ENCODE data around the gene RNASE13. TPM values are rescaled to one million over a fixed set of nuclear protein-coding genes. Genes with fewer than 3 reads are reported as not detected.
A peak's percentile ranks its signal among the peaks of the same experiment; 100 is the strongest.

Gene RNASE13
- polyA plus RNA-seq, 1 of the 3 experiments (the other 2 are of a cell fraction) = not detected

- DNase-seq = peak; percentile 67
- Histone ChIP-seq H3K79me2 (ENCODE audit: insufficient read depth) (peaks cover 39% of the 10 kb centered on the region), H3K4me2 (peak overlapping the region; percentile 95), H4K20me1 (ENCODE audit: insufficient read depth) (no peaks in the 10 kb centered on the region), H3K4me1 (ENCODE audit: control insufficient read depth in 1 of 2, insufficient read depth in 2 of 2, low read depth in 1 of 2, low read length in 1 of 2) (peaks cover 25 to 26% of the 10 kb centered on the region in 2 experiments), H3K4me3 (ENCODE audit: low read depth in 2 of 2, low read length in 1 of 2) (peak overlapping the region; percentile 81 to 89), H3K27ac (ENCODE audit: low read depth in 2 of 2, low read length in 1 of 2) (peak overlapping the region; percentile 98 to 99), H3F3A (replicated peaks; ENCODE audit: insufficient read depth) (peaks cover 31% of the 10 kb centered on the region), H2AFZ (ENCODE audit: low read depth) (peak overlapping the region; percentile 87), H3K9me2 (no peaks in the 10 kb centered on the region), H3K9me3 (no peaks in the 10 kb centered on the region), H3K27me3 (ENCODE audit: insufficient read depth) (no peaks in the 10 kb centered on the region), H3K36me3 (replicated peaks in 1 of 2; ENCODE audit: control insufficient read depth in 1 of 2, insufficient read depth in 2 of 2, low read length in 1 of 2) (peaks cover 7 to 13% of the 10 kb centered on the region in 2 experiments), H3K9ac (peak overlapping the region; percentile 93)
- WGBS (ENCODE audit: low lambda C conversion rate) = 43% methylated on average over 40 of the region's 45 CpGs
- POLR2A ChIA-PET = interaction anchor here (0.6 to 1.5 kb wide), 3 partner anchors 24 to 54 kb away, joined by 3 to 7 read pairs (median 3); no protein-coding TSS in a partner anchor
- peak; percentile 69 for TF ChIP-seq CTCF (IDR thresholded peaks at IDR 0.05)
- TF ChIP-seq POLR2AphosphoS5 (IDR thresholded peaks at IDR 0.05; ENCODE audit: low read depth, low read length) = no peak
- 0 out of 2 replicates have a peak, but pooled peaks have one; percentile 11 for TF ChIP-seq NRF1 (IDR thresholded peaks at IDR 0.05; ENCODE audit: low read depth, low read length)
- TF ChIP-seq TAF1 (IDR thresholded peaks at IDR 0.05; ENCODE audit: borderline replicate concordance, low read depth, low read length) = no peak
- peak; percentile 62 for TF ChIP-seq SMC3 (IDR thresholded peaks at IDR 0.05; ENCODE audit: low read depth, low read length)
- peak; percentile 74 for TF ChIP-seq RAD21 (IDR thresholded peaks at IDR 0.05; ENCODE audit: low read length)
- CTCF ChIA-PET = interaction anchor here (0.6 to 13.2 kb wide), 22 partner anchors 11 to 68 kb away, joined by 3 to 296 read pairs (median 6); partner anchors contain the start of genes TMEM253 and ZNF219
These were observed 34.1 kb upstream of the RNASE13 start for GRCh38 chr14:21068521-21069387.

GRCh38 chr14:21066882-21067502, 32.4 kb upstream of the RNASE13 start:
- POLR2A ChIA-PET = no interaction called here
- 72% methylated on average over 7 of the region's 7 CpGs for WGBS (ENCODE audit: low lambda C conversion rate)
- H3K27me3 ChIP-seq (ENCODE audit: insufficient read depth) = no peaks in the 10 kb centered on the region
- TF ChIP-seq CHD2 (IDR thresholded peaks at IDR 0.05; ENCODE audit: low read length, partially characterized antibody) (no peak), GABPA (IDR thresholded peaks at IDR 0.05; ENCODE audit: low read depth) (no peak), NFIC (IDR thresholded peaks at IDR 0.05; ENCODE audit: borderline replicate concordance) (no peak), TAF1 (IDR thresholded peaks at IDR 0.05; ENCODE audit: borderline replicate concordance, low read depth, low read length) (no peak), USF2 (IDR thresholded peaks at IDR 0.05; ENCODE audit: borderline replicate concordance, low read depth, low read length) (no peak), PBX3 (IDR thresholded peaks at IDR 0.05) (no peak), EZH2phosphoT487 (IDR thresholded peaks at IDR 0.05; ENCODE audit: borderline replicate concordance, low read depth) (no peak), FOSL2 (IDR thresholded peaks at IDR 0.05; ENCODE audit: borderline replicate concordance, low read depth) (no peak), SIN3A (IDR thresholded peaks at IDR 0.05; ENCODE audit: borderline replicate concordance, low read depth, low read length) (no peak), MXI1 (IDR thresholded peaks at IDR 0.05; ENCODE audit: low read depth, low read length) (no peak)
- TF ChIP-seq, protein P1, sequence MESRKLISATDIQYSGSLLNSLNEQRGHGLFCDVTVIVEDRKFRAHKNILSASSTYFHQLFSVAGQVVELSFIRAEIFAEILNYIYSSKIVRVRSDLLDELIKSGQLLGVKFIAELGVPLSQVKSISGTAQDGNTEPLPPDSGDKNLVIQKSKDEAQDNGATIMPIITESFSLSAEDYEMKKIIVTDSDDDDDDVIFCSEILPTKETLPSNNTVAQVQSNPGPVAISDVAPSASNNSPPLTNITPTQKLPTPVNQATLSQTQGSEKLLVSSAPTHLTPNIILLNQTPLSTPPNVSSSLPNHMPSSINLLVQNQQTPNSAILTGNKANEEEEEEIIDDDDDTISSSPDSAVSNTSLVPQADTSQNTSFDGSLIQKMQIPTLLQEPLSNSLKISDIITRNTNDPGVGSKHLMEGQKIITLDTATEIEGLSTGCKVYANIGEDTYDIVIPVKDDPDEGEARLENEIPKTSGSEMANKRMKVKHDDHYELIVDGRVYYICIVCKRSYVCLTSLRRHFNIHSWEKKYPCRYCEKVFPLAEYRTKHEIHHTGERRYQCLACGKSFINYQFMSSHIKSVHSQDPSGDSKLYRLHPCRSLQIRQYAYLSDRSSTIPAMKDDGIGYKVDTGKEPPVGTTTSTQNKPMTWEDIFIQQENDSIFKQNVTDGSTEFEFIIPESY (IDR thresholded peaks at IDR 0.05; ENCODE audit: borderline replicate concordance, low read depth) = no peak

More at GRCh38 chr14:21066882-21067502, 32.4 kb upstream of the RNASE13 start:
- H3K79me2 ChIP-seq (ENCODE audit: insufficient read depth) = peaks cover 21% of the 10 kb centered on the region; the same call in 1 of the 2 replicates
- H3K9me2 ChIP-seq = no peaks in the 10 kb centered on the region
- no peak overlapping the region for H2AFZ ChIP-seq (ENCODE audit: low read depth)
- no peak overlapping the region for H3K4me3 ChIP-seq (ENCODE audit: low read depth in 2 of 2, low read length in 1 of 2)
- no peak for DNase-seq
- H3F3A ChIP-seq (replicated peaks; ENCODE audit: insufficient read depth) = peaks cover 26% of the 10 kb centered on the region
- no peak overlapping the region for H3K4me2 ChIP-seq
- H3K9me3 ChIP-seq = no peaks in the 10 kb centered on the region
- H3K27ac ChIP-seq (ENCODE audit: low read depth in 2 of 2, low read length in 1 of 2) = no peak overlapping the region
- H3K4me1 ChIP-seq (ENCODE audit: control insufficient read depth in 1 of 2, insufficient read depth in 2 of 2, low read depth in 1 of 2, low read length in 1 of 2) = peaks cover 17 to 21% of the 10 kb centered on the region in 2 experiments
- no peak overlapping the region for H3K9ac ChIP-seq
- H4K20me1 ChIP-seq (ENCODE audit: insufficient read depth) = no peaks in the 10 kb centered on the region
- CTCF ChIA-PET = interaction anchor here (0.7 to 13.2 kb wide), 9 partner anchors 19 to 106 kb away, joined by 3 to 296 read pairs (median 14); partner anchors contain the start of genes TMEM253 and ZNF219
- H3K36me3 ChIP-seq (replicated peaks in 1 of 2; ENCODE audit: control insufficient read depth in 1 of 2, insufficient read depth in 2 of 2, low read length in 1 of 2) = no peaks in the 10 kb centered on the region
